Fibroblast of peridontal ligament (primary cell): ENCODE results near the gene OR9Q1.
"Not testable (repeated sequence)": the region's sequence is repeated elsewhere in the genome, so short reads cannot be mapped to it uniquely, and the experiment has no call there.

Experiments
- DNase-seq: peaks from one replicate; pipeline ENCODE4 v3.0.0-alpha.2; 2010; ENCODE audit errors: extremely low read depth

Gene OR9Q1

GRCh38 chr11:58134151-58134550 lies 110.5 kb downstream of the OR9Q1 start:
- no peak for DNase-seq

- DNase-seq, result no peak
Observed at GRCh38 chr11:58135171-58135570, 111.5 kb downstream of the OR9Q1 start.

- DNase-seq, result no peak
Observed at GRCh38 chr11:58142761-58143160, 119.1 kb downstream of the OR9Q1 start.

GRCh38 chr11:58152781-58153180 lies 129.1 kb downstream of the OR9Q1 start:
- DNase-seq, result no peak

GRCh38 chr11:58164389-58164788 lies 140.7 kb downstream of the OR9Q1 start:
- DNase-seq, result no peak

- no peak for DNase-seq
Observed at GRCh38 chr11:58164990-58165389, 141.3 kb downstream of the OR9Q1 start.

GRCh38 chr11:58165504-58166106 lies 141.9 kb downstream of the OR9Q1 start:
- DNase-seq, result no peak

GRCh38 chr11:58177409-58178054 lies 153.9 kb downstream of the OR9Q1 start:
- DNase-seq, result no peak

GRCh38 chr11:58178444-58178843 lies 154.8 kb downstream of the OR9Q1 start:
- no peak for DNase-seq

- DNase-seq, result no peak
Observed at GRCh38 chr11:58179648-58180047, 156.0 kb downstream of the OR9Q1 start.

GRCh38 chr11:58186938-58187337 lies 163.3 kb downstream of the OR9Q1 start:
- no peak for DNase-seq

- DNase-seq, result no peak
Observed at GRCh38 chr11:58188770-58189169, 165.1 kb downstream of the OR9Q1 start, which contains the start of gene OR9Q2. Gene OR9Q2, plus strand, starts transcription at chr11:58189070. Its CDS starts 1,421 bp downstream, at chr11:58190491.

- DNase-seq, result no peak
Observed at GRCh38 chr11:58192229-58192628, 168.5 kb downstream of the OR9Q1 start.

GRCh38 chr11:58193391-58193790 lies 169.7 kb downstream of the OR9Q1 start:
- no peak for DNase-seq

GRCh38 chr11:58195939-58196338 lies 172.3 kb downstream of the OR9Q1 start:
- DNase-seq, result no peak

- DNase-seq, result no peak
Observed at GRCh38 chr11:58199271-58199670, 175.6 kb downstream of the OR9Q1 start.

- DNase-seq, result no peak
Observed at GRCh38 chr11:58204042-58204441, 180.4 kb downstream of the OR9Q1 start, which contains the start of gene OR1S2. Gene OR1S2, minus strand, starts transcription at chr11:58204142. Its CDS starts 0 bp downstream, at chr11:58204142.

GRCh38 chr11:58212420-58212819 lies 188.7 kb downstream of the OR9Q1 start, which contains the start of gene OR1S1:
Gene OR1S1, plus strand, starts transcription at chr11:58212720.
- DNase-seq, result not testable (repeated sequence)

- no peak for DNase-seq
Observed at GRCh38 chr11:58216476-58216875, 192.8 kb downstream of the OR9Q1 start.

- DNase-seq, result no peak
Observed at GRCh38 chr11:58222721-58223120, 199.0 kb downstream of the OR9Q1 start.

GRCh38 chr11:58227956-58228615 lies 204.4 kb downstream of the OR9Q1 start:
- DNase-seq, result no peak
